ENCODE results near the gene INHBC.

DNA sequence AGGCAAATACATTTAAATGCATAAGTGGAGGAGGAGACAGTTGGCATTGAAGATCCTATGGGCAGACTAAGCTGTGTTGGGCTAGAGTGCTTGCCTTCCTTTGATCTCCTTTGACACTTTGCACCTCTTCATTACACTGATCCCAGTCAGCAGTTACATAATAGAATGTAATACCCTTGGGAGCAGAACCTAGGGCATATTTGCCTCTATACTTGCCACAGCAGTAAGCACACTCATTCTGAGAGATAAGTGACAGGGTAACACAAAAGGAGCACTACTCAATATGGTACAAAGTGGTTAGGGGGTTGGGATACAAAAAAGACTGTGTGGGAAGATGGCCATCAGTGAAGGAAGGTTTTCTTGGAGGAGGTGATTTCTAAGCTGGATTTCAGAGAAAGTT is 62.2 kb downstream of the INHBC start:
- TF ChIP-seq EP300 (IDR thresholded peaks at IDR 0.05) (no peak), POLR2A (IDR thresholded peaks at IDR 0.05) (no peak), POLR2AphosphoS5 (IDR thresholded peaks at IDR 0.05) (no peak)
- TF ChIP-seq, protein P1, sequence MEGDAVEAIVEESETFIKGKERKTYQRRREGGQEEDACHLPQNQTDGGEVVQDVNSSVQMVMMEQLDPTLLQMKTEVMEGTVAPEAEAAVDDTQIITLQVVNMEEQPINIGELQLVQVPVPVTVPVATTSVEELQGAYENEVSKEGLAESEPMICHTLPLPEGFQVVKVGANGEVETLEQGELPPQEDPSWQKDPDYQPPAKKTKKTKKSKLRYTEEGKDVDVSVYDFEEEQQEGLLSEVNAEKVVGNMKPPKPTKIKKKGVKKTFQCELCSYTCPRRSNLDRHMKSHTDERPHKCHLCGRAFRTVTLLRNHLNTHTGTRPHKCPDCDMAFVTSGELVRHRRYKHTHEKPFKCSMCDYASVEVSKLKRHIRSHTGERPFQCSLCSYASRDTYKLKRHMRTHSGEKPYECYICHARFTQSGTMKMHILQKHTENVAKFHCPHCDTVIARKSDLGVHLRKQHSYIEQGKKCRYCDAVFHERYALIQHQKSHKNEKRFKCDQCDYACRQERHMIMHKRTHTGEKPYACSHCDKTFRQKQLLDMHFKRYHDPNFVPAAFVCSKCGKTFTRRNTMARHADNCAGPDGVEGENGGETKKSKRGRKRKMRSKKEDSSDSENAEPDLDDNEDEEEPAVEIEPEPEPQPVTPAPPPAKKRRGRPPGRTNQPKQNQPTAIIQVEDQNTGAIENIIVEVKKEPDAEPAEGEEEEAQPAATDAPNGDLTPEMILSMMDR (IDR thresholded peaks at IDR 0.05), result no peak

Measured in stomach (tissue), 4 donors.